ENCODE measurements around the gene NT5DC4.

Gene NT5DC4

GRCh38 chr2:112788653-112789052 lies 67.8 kb downstream of the NT5DC4 start:
- no peak for DNase-seq
